Thyroid gland (tissue), 4 donors: ENCODE data around the gene BTRC.

Experiments
- CTCF ChIP-seq, 6 experiments: fragments of 200-600 bp in 3 of 6; fragments of 450-650 bp in 3 of 6; sonication (generic) in 3 of 6; IDR thresholded peaks; one replicate each; pipeline ENCODE4 v1.5.1; 2016 to 2019; ENCODE audit warnings: antibody characterized with exemption in 6 of 6, mild to moderate bottlenecking in 2 of 6, inconsistent platforms in 1 of 6, moderate library complexity in 1 of 6
- POLR2A ChIP-seq, 2 donors: fragments of 450-650 bp; IDR thresholded peaks; one replicate each; pipeline ENCODE4 v1.6.1; 2017; ENCODE audit warnings: antibody characterized with exemption in 2 of 2, mild to moderate bottlenecking in 2 of 2, moderate library complexity in 1 of 2

DNA sequence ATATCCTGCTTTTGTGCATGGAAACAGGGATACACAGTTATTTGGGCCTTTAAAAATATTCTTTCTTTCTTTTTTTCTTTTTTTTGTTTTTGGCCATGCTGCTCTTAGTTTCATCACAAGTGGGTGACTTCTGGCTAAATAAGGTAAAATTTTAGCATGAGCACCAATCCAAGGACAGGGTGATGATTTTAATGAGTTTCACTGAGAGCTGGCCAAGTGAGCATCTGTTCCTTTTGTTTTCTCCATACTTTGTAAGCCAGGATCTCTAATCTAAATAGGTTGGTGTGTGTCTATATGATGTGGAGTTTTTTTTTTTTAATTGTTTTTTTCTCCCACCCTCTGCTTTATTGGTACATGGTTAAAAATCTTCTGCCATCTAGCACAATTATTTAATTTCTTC is 127.3 kb downstream of the BTRC start:
- TF ChIP-seq POLR2A (IDR thresholded peaks at IDR 0.05) (no peak), CTCF (IDR thresholded peaks at IDR 0.05) (no peak)
